Vagina (tissue), 2 donors: ENCODE data around the gene C16orf74.

Experiments used
- CTCF ChIP-seq, 3 experiments: fragments of 450-650 bp in 2 of 3; fragments of 200-600 bp in 1 of 3; sonication (generic) in 1 of 3; IDR thresholded peaks; one replicate each; pipeline ENCODE4 v1.5.1; 2017 to 2019; ENCODE audit warnings: antibody characterized with exemption in 3 of 3, mild to moderate bottlenecking in 2 of 3, moderate library complexity in 2 of 3
- POLR2A ChIP-seq, 2 donors: fragments of 450-650 bp; IDR thresholded peaks; one replicate each; pipeline ENCODE4 v1.6.1; 2017; ENCODE audit warnings: antibody characterized with exemption in 2 of 2, mild to moderate bottlenecking in 2 of 2, moderate library complexity in 2 of 2
- POLR2AphosphoS5 ChIP-seq, 2 donors: sonication (generic); formaldehyde crosslinking; IDR thresholded peaks; one replicate each; pipeline ENCODE4 v1.9.0; 2017; ENCODE audit warnings: antibody characterized with exemption in 2 of 2, mild to moderate bottlenecking in 2 of 2, low read depth in 1 of 2; ENCODE audit not compliant: insufficient read depth in 1 of 2

GRCh38 chr16:85757341-85757822 is 6.5 kb upstream of the C16orf74 start:
- no peak for TF ChIP-seq CTCF (IDR thresholded peaks at IDR 0.05)
- no peak for TF ChIP-seq POLR2AphosphoS5 (IDR thresholded peaks at IDR 0.05; ENCODE audit: insufficient read depth in 1 of 2, low read depth in 1 of 2)
- TF ChIP-seq POLR2A (IDR thresholded peaks at IDR 0.05), result no peak
